ENCODE measurements around the gene MVB12B.

The MVB12B gene

DNA sequence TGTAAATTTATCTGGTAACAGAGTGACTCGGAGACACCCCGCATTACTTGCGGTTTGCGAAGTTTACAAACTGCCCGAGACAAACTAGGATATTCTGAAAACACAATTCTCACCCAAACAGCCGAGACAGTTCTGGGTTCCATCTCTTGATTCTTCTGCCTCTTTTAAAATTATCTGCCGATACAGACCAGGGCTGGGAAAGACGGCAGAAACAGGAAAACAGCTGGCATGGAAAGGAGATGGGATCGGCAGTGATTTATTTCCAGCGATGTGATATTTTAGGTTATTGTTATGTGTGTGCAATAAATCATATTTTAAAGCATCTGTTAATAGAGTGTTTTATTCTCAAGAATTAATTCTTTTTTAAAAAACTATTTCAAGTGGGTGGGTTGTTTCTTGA lies 193.8 kb downstream of the MVB12B start:
- no peak for DNase-seq (ENCODE audit: low read depth)

DNA sequence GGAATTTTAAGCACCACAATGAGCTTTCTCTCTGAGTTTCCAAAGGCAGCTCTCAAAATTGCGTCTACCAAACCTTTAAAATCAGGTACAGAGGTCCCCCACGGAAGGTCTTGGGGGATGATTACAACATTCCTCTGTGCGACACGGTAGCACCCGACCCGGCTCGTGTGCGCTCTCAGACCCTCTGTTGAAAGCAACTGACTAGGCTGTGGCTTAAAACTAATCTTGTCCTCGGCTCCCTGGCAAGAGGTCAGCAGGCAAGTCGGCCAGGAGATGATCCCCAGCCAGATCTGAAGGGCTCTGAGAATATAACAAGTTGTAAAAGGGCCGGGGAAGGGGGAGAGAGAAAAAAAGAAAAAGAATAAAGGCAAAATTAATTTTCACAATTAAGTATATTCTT lies 194.5 kb downstream of the MVB12B start:
- DNase-seq (ENCODE audit: low read depth): no peak

DNA sequence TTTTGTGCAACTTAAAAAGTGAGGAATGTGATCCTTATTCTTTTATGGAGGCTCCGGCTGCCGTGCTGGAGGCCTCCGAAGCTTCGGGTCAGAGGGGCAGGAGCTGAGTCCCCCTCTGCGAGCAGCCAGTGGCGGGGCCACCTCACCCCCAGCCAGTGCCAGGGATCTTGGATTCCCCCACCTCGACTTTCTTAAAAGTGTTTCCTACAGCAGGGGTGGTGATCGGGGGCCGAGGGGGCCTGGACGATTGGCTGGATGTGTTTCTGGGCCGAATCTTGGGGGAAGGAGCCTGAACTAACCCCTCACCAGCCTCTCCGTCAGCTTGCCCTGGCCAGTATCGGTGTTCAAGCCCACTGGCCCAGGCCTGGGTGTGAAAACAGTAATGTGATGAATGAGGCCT lies 194.9 kb downstream of the MVB12B start:
- DNase-seq (ENCODE audit: low read depth): no peak

DNA sequence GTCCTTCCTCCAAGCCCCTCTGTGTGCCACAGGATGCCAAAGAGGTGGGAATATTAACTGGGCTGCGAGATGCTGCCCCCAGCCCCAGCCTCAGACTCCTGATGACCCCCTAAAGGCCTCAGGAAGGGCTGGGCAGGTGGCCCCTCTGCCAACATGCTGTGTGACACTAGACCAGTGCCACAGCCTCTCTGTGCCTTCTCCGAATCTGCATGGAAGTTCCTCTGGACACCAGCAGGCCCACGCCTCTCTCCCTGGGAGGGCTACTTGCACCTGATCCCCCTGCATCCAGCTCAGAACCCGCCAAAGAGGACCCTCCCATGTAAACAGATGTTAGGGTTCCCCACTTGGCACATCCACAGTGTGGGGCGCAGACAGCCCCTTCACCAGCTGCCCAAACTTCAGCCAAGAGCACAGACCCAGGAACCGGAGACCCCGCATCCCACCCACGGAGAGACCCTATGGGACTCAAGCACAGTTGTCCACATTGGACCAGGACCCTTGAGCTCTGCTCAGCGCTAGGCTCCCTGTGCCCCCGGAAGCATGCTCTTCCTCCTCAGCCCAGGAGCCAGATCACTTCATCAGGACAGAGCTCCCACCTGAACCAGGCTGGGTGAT lies 195.5 kb downstream of the MVB12B start:
- DNase-seq (ENCODE audit: low read depth): no peak

DNA sequence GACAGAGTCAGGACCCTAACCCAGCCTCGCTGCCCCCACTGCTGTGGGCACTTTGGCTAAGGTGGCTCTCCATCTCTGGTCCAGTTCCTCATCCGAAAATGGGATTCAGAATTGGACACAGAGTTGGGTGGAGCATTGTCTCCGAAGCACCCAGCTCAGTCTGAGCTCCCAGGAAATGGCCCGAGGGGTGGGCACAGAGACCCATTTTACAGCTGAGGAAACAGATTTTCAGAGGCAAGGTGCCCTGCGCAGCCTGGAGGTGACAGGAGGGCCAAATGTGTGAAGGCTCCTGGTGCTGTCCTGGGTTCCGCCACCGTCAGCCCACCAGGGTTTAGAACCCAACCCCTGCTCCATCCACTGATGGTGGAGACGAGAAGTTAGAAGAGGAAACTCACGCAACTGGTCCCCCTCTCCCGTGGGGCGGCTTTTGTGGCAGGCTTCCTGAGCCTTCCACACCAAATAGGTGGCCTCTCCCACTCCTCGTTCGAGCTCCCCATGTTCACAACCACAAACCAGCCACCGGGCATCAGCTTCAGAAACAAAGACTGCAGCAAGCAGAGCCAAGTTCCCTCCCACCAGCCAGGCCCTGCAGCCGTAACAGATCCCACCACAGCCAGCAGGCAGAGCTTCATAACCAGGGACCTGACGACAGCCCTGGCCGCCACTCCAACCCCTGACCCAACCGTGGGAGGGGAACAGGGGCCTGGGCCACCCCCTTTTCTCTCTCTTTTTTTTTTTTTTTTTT lies 196.2 kb downstream of the MVB12B start:
- DNase-seq (ENCODE audit: low read depth): no peak

DNA sequence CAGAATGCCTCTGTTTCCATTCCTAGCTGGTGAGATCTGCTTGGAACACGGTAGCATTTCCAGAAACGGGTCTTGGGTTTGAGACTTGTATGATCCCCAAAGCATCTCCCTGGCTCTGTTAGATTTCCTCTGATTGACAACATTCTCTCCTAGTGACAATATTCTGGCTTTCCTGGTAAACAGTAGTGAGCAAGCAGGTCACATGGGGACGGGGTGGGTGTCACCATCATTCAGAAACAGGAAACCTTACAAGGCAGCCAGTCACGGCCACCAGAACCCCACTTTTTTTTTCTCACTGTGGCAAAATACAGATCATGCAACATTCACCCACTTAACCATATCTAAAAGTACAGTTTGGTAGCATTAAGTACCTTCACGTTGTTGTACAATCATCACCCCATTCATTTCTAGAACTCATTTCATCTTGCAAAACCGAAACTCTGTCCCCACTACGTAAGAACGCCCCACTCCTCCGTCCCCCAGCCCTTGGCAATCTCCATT lies 197.0 kb downstream of the MVB12B start:
- DNase-seq (ENCODE audit: low read depth): no peak

DNA sequence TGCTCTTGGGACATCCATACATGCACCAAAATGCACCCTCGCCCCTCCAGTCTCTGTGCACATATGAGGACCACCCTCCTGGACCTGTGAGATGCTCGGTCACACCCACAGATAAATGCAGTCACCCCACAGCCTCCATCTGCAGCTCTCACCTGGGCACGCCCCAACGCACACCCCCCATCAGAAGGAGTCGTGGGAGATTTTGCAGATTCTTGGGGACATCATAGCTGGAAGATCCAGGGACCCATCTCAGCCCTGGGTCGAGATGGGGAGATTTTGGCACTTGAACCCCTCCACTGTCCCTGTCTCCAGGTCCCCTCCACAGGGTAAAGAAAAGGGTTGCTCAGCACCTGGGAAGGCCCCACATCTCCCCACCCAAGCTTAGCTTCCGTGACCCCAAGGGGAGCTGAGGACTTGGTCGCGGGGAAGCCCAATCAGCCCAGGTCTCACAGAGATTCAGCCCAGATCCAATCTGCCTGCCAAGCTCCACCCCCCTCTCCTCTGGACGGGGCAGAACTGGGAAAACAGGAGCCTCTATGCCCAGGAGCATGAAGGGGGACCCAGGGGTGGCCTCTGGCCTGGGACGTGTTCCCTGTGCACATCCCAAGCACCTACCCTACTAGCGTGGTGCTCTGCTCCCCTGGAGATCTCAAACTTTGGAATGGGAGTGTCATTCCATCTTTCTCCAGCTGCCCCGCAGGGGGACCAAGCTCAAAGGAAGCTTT lies 197.9 kb downstream of the MVB12B start:
- DNase-seq (ENCODE audit: low read depth): no peak

DNA sequence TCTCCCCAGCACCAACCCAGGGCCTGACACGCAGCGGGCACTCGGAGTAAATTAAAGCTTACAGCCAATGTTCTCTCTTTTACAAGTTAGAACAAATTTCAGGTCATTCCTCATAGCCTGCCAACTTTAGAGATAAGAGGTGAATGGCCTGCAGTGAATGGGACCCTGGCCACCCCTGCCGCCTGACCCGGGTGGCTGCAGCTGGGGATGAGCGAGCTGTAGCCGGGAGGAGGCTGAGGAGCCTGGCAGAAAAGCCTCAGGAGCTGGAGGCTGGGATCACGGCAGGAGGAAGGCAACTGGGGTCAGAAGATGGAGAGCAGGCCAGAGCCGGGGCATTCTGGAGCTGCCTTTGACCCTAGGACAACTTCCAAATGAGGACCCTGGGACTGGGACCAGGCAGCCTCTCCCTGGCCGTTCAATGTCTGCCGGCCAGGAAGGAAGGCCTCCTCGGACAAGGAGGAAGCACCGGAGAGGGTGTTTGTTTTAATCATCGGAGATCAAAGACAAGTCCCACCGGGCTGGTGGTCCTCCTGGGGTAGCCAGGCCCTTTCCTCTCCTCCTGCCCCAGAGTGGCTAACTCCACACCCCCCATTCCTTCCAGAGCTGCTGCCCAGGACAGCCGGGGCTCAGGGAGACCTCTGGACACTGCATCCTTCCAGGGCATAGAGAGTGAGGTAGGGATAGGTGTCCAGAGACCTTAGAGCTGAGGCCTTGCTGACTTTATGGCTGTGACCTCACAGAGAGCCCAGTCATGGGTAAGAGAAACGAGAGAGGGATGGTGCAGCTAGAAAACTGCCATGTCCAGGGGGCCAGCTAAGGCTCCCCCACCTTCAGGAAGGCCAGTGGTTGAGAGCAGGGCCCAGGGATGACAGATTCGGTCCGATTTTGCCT lies 199.8 kb downstream of the MVB12B start:
- DNase-seq (ENCODE audit: low read depth): no peak

DNA sequence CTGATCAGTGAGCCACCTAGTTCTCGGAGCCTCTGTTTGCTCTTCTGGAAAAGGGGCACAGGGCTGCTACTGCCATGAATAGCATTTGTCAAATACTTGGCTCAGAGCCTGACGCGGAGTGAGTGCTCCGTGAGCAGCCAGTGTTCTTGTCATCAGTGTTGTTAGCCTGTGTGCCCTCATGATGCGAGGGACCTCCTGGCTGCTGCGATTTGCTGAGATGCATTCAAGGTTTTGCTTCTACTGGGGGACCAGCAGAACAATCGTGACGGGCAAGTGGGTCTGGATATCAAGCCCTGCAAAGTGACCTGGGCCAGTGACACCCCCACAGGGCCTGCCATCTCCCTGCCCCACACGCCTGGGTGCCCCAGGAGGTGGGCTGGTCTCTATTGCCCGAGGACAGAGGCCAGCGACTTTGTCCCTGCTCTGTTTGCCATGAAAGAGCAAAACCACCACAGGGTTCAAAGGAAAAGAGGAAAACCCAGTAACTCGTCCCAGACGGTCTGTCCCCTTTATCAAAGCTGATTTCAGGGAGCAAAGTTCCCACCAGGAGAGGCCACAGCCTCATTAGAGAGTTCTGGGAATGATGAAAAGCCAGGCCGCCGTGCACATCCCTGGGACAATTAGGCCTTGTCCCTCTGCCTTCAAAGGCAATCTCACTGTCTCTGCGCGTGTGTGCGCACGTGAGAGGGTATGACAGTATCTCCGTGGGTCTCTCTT lies 200.6 kb downstream of the MVB12B start:
- DNase-seq (ENCODE audit: low read depth): no peak

DNA sequence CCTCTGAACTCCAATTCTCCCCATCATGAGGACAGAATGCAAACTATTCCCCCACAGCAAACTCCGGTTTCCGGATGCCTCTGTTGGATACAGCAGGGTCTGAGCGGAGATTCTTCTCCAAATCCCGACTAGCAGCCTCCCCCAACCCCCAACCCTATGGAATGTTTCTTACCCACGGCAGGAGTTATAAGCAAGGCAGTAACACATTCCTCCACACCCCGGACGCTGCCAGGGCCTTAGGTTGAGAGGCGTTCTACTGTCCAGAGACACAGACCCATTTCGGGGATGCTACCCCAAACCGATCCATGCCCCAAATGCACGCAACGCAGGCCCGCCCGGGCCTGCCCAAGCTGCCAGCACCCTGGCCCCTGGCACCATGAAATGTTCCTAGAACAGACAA lies 201.5 kb downstream of the MVB12B start:
- no peak for DNase-seq (ENCODE audit: low read depth)

DNA sequence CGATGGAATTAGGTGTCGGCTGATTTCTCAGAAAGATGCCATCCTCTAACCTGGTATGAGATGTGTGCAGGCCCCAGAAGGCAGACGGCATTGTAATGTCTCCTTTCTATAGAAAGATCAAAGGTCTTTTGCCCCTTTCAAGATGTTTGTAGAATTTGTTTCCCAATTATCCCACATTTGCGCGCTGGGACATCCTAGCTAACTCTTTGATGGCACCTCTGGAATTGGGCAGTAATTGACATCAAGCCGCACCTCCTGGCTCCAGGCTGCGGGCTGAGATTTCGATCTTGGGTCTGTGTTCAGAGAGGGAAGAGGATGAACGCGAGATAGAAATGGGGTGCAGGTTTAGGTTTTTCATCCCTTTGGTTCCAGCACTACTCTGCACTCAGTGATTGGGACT lies 202.3 kb downstream of the MVB12B start:
- no peak for DNase-seq (ENCODE audit: low read depth)

DNA sequence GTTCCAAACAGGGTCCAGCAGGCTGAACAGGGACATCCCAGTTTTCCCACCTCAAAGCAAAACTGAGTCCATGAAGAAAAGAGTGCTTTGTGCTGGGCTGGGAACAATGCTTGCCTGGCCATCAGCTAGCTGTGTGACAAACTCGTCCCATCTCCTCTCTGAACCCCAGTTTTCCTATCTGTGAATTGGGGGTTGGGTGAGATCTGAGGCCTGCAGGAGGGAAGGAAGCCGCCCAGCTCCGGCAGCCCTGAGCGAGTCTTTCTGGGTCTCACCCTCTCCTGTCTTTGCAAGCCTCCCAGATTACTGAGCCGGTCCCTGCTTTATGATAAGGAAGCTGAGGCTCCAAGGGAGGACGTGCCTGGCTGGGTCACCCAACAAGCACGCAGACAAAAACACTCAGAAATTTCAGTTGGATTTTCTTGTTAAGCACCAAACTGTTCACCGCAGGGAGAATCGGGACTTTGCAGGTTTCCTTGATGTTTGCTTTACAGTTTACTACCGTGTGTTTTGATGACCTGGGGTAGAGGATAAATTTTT lies 204.5 kb downstream of the MVB12B start:
- no peak for DNase-seq (ENCODE audit: low read depth)

DNA sequence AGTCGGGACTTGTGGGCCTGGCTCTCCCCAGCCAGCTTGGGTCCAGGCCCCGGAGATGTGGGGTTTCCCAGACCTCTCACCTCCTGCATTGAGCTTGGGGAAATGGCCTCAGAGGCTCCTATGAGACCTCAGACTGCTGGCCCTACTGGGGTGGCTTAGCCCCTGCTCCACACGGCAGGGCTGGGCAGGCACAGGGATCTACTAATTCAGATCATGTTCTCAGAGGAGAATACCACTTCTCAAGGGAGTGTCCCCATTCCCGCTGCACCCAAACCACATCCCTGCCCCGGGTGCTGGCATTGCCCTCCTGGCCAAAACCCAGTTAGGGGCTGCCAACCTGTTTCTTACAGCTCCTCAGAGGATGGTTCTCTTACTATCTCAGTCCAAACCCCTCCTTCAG lies 205.0 kb downstream of the MVB12B start:
- no peak for DNase-seq (ENCODE audit: low read depth)

DNA sequence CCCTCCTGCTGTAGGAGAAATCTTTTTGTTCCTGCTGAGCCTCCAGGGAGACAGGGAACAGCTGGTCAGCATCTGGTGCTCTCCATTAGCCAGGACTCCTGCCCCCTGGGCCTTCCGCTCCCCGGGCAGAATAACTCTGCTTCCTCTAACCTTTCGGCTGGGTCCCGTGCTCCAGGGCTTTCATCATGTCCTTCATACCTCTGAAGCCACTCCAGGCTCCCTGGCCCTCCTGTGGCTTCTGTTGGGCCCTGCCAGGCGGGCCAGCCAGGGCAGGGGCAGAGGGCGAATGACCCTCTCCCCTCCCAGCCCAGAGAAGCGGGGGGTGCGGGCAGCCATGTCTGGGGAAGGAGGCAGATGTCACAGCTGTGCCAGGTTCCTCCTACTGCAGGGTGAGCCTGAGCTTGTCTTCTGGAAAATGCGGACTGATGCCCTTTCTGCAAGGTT lies 205.4 kb downstream of the MVB12B start:
- no peak for DNase-seq (ENCODE audit: low read depth)

DNA sequence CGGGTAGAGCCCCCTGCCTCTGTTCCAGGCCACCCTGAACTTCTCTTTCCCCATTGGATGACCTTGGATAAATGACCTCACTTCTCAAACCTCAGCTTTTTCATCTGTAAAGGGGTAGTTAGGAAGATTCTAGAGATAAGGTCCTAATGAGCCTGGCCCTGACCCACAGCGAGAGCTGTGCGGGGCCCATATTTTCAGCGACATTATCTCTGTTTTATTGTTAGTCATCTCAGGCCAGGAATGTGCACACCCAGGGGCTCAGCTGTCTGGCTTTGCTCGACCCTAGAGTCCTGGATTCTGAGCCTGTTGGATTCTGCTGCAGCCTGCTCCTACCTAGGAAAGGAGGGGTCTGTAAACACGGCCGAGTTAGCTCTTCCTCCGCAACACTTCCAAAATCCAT lies 205.9 kb downstream of the MVB12B start:
- no peak for DNase-seq (ENCODE audit: low read depth)

DNA sequence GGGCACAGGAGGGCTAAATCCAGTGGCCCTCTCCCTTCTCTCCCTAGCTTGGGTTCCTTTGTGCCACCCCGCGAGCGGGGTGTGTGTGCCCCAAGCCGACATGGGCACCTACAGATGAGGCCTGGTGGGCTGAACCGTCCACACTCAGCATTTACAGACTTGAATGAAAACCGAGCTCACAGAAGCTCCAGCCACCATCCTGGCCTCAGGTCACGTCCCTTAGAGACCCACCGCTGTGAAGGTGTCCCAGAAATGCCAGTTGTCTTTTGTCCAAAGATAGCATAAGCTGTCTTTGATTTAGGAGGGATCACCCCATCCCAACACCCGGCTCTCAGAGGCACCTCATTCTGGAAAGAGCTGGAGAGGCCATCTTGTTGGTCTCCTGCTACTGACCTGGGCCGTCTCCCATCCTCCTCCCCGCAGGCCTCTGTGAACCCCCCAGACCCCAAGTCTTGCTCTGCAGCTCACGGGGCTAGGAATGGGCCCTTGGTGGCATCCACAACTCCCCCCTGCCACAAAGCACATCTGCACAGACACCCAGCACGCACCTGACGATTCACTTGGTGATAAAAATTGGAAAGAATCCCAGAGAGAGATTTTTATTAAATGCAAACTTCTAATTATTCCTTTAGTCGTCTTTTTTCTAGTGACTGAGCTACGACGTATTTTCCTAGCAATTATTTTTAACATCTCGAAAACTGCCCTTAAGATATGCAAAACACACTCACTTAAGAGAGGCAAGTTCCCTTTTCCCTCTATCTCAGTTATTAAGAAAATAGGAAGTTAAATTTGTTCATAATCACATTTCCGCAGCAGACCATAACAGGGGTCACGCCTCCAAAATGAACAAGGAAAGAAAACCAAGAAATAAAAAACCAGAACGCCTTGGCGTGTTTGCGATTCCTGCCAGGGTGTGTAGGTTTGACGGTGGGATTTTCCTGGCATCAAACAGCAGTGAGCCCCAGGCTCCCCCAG lies 206.6 kb downstream of the MVB12B start:
- no peak for DNase-seq (ENCODE audit: low read depth)

DNA sequence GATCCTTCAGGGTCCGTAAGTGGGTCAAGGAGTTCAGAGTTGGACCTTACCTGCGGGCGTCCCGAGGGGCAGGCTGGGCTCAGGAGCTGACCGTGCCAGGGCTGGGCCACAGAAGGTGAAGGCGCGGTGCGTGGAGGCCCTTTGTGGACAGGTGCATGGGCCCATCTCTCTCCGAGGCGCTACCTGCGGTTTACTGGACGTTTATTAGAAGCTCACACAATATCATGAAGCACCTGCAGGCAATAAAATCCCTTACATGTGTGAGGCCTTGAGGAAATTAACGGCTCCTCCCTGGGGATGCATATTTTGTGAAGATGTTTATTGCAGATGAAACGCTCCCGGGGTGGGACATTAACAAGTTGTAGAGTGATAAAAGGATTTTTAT lies 207.3 kb downstream of the MVB12B start:
- DNase-seq (ENCODE audit: low read depth): no peak

DNA sequence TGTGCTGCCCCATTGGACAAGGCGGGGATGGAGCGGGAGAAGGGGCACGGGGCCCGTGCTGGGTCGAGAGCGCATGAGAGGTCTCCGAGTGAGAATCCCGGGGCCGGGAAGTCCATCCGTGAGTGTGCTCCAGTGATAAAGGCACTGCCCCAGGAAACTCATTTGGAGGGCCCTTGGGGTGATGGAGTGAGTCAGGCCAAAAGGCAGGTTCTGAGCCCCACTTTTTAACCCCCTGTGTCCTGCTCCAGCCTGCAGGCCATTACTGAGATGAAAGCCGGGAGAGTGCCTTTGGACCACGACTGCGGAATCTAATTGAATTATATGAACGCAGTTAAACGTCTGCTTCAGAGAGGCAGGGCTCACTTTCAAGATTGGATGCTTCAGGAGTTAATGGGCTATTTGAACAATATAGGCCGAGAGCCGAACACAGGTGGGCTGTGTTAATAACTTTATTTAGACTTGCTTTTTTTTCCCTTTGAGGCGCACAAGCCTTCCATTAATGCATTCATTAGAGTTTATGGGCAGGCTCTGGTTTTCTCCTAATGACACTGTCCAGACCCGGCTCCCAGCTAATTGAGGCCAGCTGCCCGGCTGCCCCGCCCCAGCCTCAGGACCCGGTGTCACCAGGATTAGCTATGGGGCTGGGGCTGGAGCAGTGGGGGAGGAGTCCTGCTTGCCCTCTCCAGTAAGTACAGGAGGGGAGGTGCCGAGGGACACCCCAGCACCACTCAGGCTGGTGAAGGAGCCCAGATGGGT lies 208.0 kb downstream of the MVB12B start:
- DNase-seq (ENCODE audit: low read depth): no peak

DNA sequence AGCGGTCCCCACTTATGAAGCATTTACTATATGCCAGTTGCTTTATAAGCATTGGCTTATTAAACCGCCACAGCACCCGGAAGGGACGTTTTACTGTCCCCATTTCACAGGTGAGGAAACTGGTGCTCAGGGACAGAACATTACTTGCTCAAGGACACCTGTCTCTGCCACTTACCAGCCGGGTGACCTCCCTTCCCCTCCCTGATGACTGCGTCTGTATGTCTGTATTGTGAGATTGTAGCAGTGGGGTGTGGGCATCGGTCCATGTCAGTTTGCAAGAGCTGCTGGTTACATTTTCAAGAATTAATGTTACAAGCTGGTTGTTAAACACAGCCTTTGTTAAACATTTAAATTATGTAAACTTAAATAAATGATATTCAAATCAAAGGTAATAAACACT lies 209.5 kb downstream of the MVB12B start:
- DNase-seq (ENCODE audit: low read depth): no peak
